ENCODE results near the gene PTPRT. TPM values are rescaled to one million over a fixed set of nuclear protein-coding genes. Genes with fewer than 3 reads are reported as not detected.

The PTPRT gene
- total and polyA plus RNA-seq, 2 of the 13 experiments (the other 11 are each of a cell fraction or from before 2014, with no cell fraction given) = under 0.01 to 0.09 TPM

- CTCF ChIA-PET (ENCODE audit: low intra/inter-chr PET ratio, low total read pairs) = no interaction called here
- Histone ChIP-seq H3K9me3 (ENCODE audit: low read length) (no peaks in the 10 kb centered on the region), H3K27me3 (ENCODE audit: control insufficient read depth in 1 of 2, insufficient read depth in 2 of 2, low read length in 2 of 2) (0 out of 5 replicates have a peak, but pooled peaks cover 0 to 3% of the 10 kb centered on the region in 2 experiments), H4K20me1 (ENCODE audit: insufficient read depth, low read length) (no peaks in the 10 kb centered on the region; the same call in 1 of the 2 replicates), H3K27ac (ENCODE audit: extremely low read length, insufficient read depth, low read length) (no peak overlapping the region), H3K4me2 (ENCODE audit: low read depth, low read length) (no peak overlapping the region), H3K4me1 (ENCODE audit: insufficient read depth, low read length) (no peaks in the 10 kb centered on the region), H3K36me3 (replicated peaks in 1 of 2; ENCODE audit: control insufficient read depth in 1 of 2, insufficient read depth in 2 of 2, low read length in 2 of 2) (no peaks in the 10 kb centered on the region), H3K9ac (ENCODE audit: insufficient read depth, low read depth, low read length) (no peak overlapping the region), H2AFZ (ENCODE audit: low read length) (no peak overlapping the region), H3K4me3 (replicated peaks in 1 of 3; ENCODE audit: insufficient read depth in 1 of 3, low read depth in 2 of 3, low read length in 3 of 3) (no peak overlapping the region), H3K79me2 (ENCODE audit: insufficient read depth, low read length) (no peaks in the 10 kb centered on the region)
- DNase-seq (ENCODE audit: low spot score) (no peak), ATAC-seq (no peak), FAIRE-seq (no peak)
- TF ChIP-seq ZNF503 (CRISPR knock-in tag; IDR thresholded peaks at IDR 0.05) (no peak), ZNF577 (CRISPR knock-in tag; IDR thresholded peaks at IDR 0.05; ENCODE audit: borderline replicate concordance, low read depth) (no peak), RARG (CRISPR knock-in tag; IDR thresholded peaks at IDR 0.05; ENCODE audit: low read depth) (no peak), ZNF704 (CRISPR knock-in tag; IDR thresholded peaks at IDR 0.05; ENCODE audit: borderline replicate concordance) (no peak), EZH2 (conservative IDR thresholded peaks at IDR 0.05; ENCODE audit: low read depth, low read length) (no peak), KDM5B (CRISPR knock-in tag; IDR thresholded peaks at IDR 0.05; ENCODE audit: borderline replicate concordance) (no peak), SIX4 (CRISPR knock-in tag; IDR thresholded peaks at IDR 0.05) (no peak), ZNF136 (CRISPR knock-in tag; IDR thresholded peaks at IDR 0.05; ENCODE audit: low read depth) (no peak), UBTF (CRISPR knock-in tag; IDR thresholded peaks at IDR 0.05) (no peak), SALL1 (CRISPR knock-in tag; IDR thresholded peaks at IDR 0.05) (no peak), RFX3 (CRISPR knock-in tag; IDR thresholded peaks at IDR 0.05) (no peak), ZNF609 (CRISPR knock-in tag; IDR thresholded peaks at IDR 0.05; ENCODE audit: borderline replicate concordance) (no peak), ESRRA (CRISPR knock-in tag; IDR thresholded peaks at IDR 0.05; ENCODE audit: low read depth) (no peak), ZNF546 (CRISPR knock-in tag; conservative IDR thresholded peaks at IDR 0.05) (no peak), PCBP2 (optimal IDR thresholded peaks at IDR 0.05; ENCODE audit: low read depth, low read length, poor library complexity, severe bottlenecking) (no peak)
- no TSS peak for BruUV-seq (replicated peaks)
- 9% methylated on average over 6 of the region's 6 CpGs for WGBS (ENCODE audit: low lambda C conversion rate)
- POLR2A ChIA-PET = no interaction called here
- in situ Hi-C loops (cut with HindIII; ENCODE audit: extremely low pct_ligation_motif_present, low pct_unique_long_range_greater_than_20kb) (no loop called here), intact Hi-C loops (cut with micrococcal nuclease; ENCODE audit: unreplicated experiment) (no loop called here)
These were observed 123.6 kb downstream of the PTPRT start for GRCh38 chr20:43066125-43066524.
